ENCODE data around the gene NONO. TPM values are rescaled to one million over a fixed set of nuclear protein-coding genes. Genes with fewer than 3 reads are reported as not detected.

The NONO gene
- polyA plus RNA-seq (436 and 444 TPM in 2 replicates), polyA minus RNA-seq (524 and 529 TPM in 2 replicates)

GRCh38 chrX:71283403-71284143 is at the start of gene NONO:
Gene NONO (plus strand): TSS chrX:71283635. CDS start chrX:71290638, 7,003 bp downstream.
- peak within 1 kb of the TSS; percentile 79 for H3K4me3 ChIP-seq (ENCODE audit: low read length)
- H3K9ac ChIP-seq (ENCODE audit: low read length) = peak within 1 kb of the TSS; percentile 93
- H4K20me1 ChIP-seq (ENCODE audit: insufficient read depth) = no peaks in the 10 kb centered on the region
- H3K27me3 ChIP-seq (ENCODE audit: insufficient read depth, low read depth, low read length) = no peaks in the 10 kb centered on the region
- H3K9me2 ChIP-seq (ENCODE audit: insufficient read depth, low read length) = no peaks in the 10 kb centered on the region
- no peaks in the 10 kb centered on the region for H3F3A ChIP-seq (ENCODE audit: insufficient read depth, low read length, poor library complexity, severe bottlenecking)
- no peaks in the 10 kb centered on the region for H3K36me3 ChIP-seq (ENCODE audit: insufficient read depth, low read length)
- peak within 1 kb of the TSS; percentile 86 for H3K4me2 ChIP-seq (ENCODE audit: low read length)
- H3K9me3 ChIP-seq (ENCODE audit: low read length) = no peaks in the 10 kb centered on the region
- H3K27ac ChIP-seq (ENCODE audit: low read length) = peak within 1 kb of the TSS; percentile 96
- H3K79me2 ChIP-seq (replicated peaks; ENCODE audit: insufficient read depth, low read length) = peaks cover 33% of the 10 kb centered on the region
- TF ChIP-seq EP300 (conservative IDR thresholded peaks at IDR 0.05; ENCODE audit: poor library complexity, severe bottlenecking) = no peak
- peak; percentile 41 for TF ChIP-seq TAF1 (IDR thresholded peaks at IDR 0.05; ENCODE audit: low read depth)
- TF ChIP-seq CTCF (IDR thresholded peaks at IDR 0.05; ENCODE audit: poor library complexity, severe bottlenecking) = peak; percentile 37
- TF ChIP-seq RAD21 (conservative IDR thresholded peaks at IDR 0.05) = peak; percentile 30
- peak; percentile 95 for TF ChIP-seq POLR2AphosphoS5 (IDR thresholded peaks at IDR 0.05)
- TF ChIP-seq EZH2 (IDR thresholded peaks at IDR 0.05; ENCODE audit: borderline replicate concordance, insufficient read depth, low read length, poor library complexity, severe bottlenecking) = no peak
- no peak for TF ChIP-seq REST (IDR thresholded peaks at IDR 0.05; ENCODE audit: borderline replicate concordance)
- TF ChIP-seq MXI1 (conservative IDR thresholded peaks at IDR 0.05; ENCODE audit: poor library complexity, severe bottlenecking) = peak; percentile 50
- no peak for TF ChIP-seq SMC3 (conservative IDR thresholded peaks at IDR 0.05; ENCODE audit: poor library complexity)
- H2AFZ ChIP-seq (ENCODE audit: low read depth, low read length) = peak within 1 kb of the TSS; percentile 40

- H3K4me3 ChIP-seq (ENCODE audit: low read length) = no peak overlapping the region
- H3K9me2 ChIP-seq (ENCODE audit: insufficient read depth, low read length) = no peaks in the 10 kb centered on the region
- H3K9ac ChIP-seq (ENCODE audit: low read length) = no peak overlapping the region
- H3K9me3 ChIP-seq (ENCODE audit: low read length) = no peaks in the 10 kb centered on the region
- no peak overlapping the region for H3K4me2 ChIP-seq (ENCODE audit: low read length)
- H3K27ac ChIP-seq (ENCODE audit: low read length) = no peak overlapping the region
- TF ChIP-seq REST (IDR thresholded peaks at IDR 0.05; ENCODE audit: borderline replicate concordance) (no peak), EZH2 (IDR thresholded peaks at IDR 0.05; ENCODE audit: borderline replicate concordance, insufficient read depth, low read length, poor library complexity, severe bottlenecking) (no peak), SMC3 (conservative IDR thresholded peaks at IDR 0.05; ENCODE audit: poor library complexity) (no peak), RAD21 (conservative IDR thresholded peaks at IDR 0.05) (no peak), EP300 (conservative IDR thresholded peaks at IDR 0.05; ENCODE audit: poor library complexity, severe bottlenecking) (no peak)
- H4K20me1 ChIP-seq (ENCODE audit: insufficient read depth) = no peaks in the 10 kb centered on the region
- H3K79me2 ChIP-seq (replicated peaks; ENCODE audit: insufficient read depth, low read length) = no peaks in the 10 kb centered on the region
- no peaks in the 10 kb centered on the region for H3F3A ChIP-seq (ENCODE audit: insufficient read depth, low read length, poor library complexity, severe bottlenecking)
- H2AFZ ChIP-seq (ENCODE audit: low read depth, low read length) = no peak overlapping the region
- H3K36me3 ChIP-seq (ENCODE audit: insufficient read depth, low read length) = no peaks in the 10 kb centered on the region
- no peaks in the 10 kb centered on the region for H3K27me3 ChIP-seq (ENCODE audit: insufficient read depth, low read depth, low read length)
Measured at GRCh38 chrX:71235482-71235881, 48.0 kb upstream of the NONO start.

All from neural cell (in vitro differentiated cells).